ENCODE data around the gene NR6A1.

Gene NR6A1

GRCh38 chr9:124661271-124661670 is 109.8 kb downstream of the NR6A1 start:
- Histone ChIP-seq H3K27me3 (replicated peaks; ENCODE audit: control insufficient read depth, insufficient read depth, low read length, poor library complexity, severe bottlenecking) (peaks cover 10% of the 10 kb centered on the region), H3K4me3 (ENCODE audit: insufficient read depth, low read depth, low read length, poor library complexity, severe bottlenecking) (no peak overlapping the region), H3K36me3 (ENCODE audit: control insufficient read depth, insufficient read depth, low read length) (no peaks in the 10 kb centered on the region), H3K4me1 (ENCODE audit: control insufficient read depth, insufficient read depth, low read length, poor library complexity, severe bottlenecking) (no peaks in the 10 kb centered on the region), H3K9me3 (ENCODE audit: control insufficient read depth, low read length) (no peaks in the 10 kb centered on the region), H3K27ac (ENCODE audit: insufficient read depth, low read length, poor library complexity, severe bottlenecking) (no peak overlapping the region)
- no peak for DNase-seq

- H3K36me3 ChIP-seq (ENCODE audit: control insufficient read depth, insufficient read depth, low read length) = no peaks in the 10 kb centered on the region
- H3K4me1 ChIP-seq (ENCODE audit: control insufficient read depth, insufficient read depth, low read length, poor library complexity, severe bottlenecking) = no peaks in the 10 kb centered on the region
- H3K9me3 ChIP-seq (ENCODE audit: control insufficient read depth, low read length) = no peaks in the 10 kb centered on the region
- DNase-seq = no peak
- H3K27ac ChIP-seq (ENCODE audit: insufficient read depth, low read length, poor library complexity, severe bottlenecking) = no peak overlapping the region
- H3K4me3 ChIP-seq (ENCODE audit: insufficient read depth, low read depth, low read length, poor library complexity, severe bottlenecking) = no peak overlapping the region
- peaks cover 10% of the 10 kb centered on the region for H3K27me3 ChIP-seq (replicated peaks; ENCODE audit: control insufficient read depth, insufficient read depth, low read length, poor library complexity, severe bottlenecking)
Measured at GRCh38 chr9:124660341-124660801, 110.7 kb downstream of the NR6A1 start.

GRCh38 chr9:124659099-124659659 is 111.9 kb downstream of the NR6A1 start:
- H3K4me3 ChIP-seq (ENCODE audit: insufficient read depth, low read depth, low read length, poor library complexity, severe bottlenecking) = peak overlapping the region; percentile 54
- H3K9me3 ChIP-seq (ENCODE audit: control insufficient read depth, low read length) = no peaks in the 10 kb centered on the region
- H3K27ac ChIP-seq (ENCODE audit: insufficient read depth, low read length, poor library complexity, severe bottlenecking) = no peak overlapping the region
- H3K27me3 ChIP-seq (replicated peaks; ENCODE audit: control insufficient read depth, insufficient read depth, low read length, poor library complexity, severe bottlenecking) = peaks cover 10% of the 10 kb centered on the region
- no peak for DNase-seq
- no peaks in the 10 kb centered on the region for H3K4me1 ChIP-seq (ENCODE audit: control insufficient read depth, insufficient read depth, low read length, poor library complexity, severe bottlenecking)
- H3K36me3 ChIP-seq (ENCODE audit: control insufficient read depth, insufficient read depth, low read length) = no peaks in the 10 kb centered on the region

- no peaks in the 10 kb centered on the region for H3K9me3 ChIP-seq (ENCODE audit: control insufficient read depth, low read length)
- H3K4me1 ChIP-seq (ENCODE audit: control insufficient read depth, insufficient read depth, low read length, poor library complexity, severe bottlenecking) = no peaks in the 10 kb centered on the region
- H3K4me3 ChIP-seq (ENCODE audit: insufficient read depth, low read depth, low read length, poor library complexity, severe bottlenecking) = peak overlapping the region; percentile 54
- peaks cover 10% of the 10 kb centered on the region for H3K27me3 ChIP-seq (replicated peaks; ENCODE audit: control insufficient read depth, insufficient read depth, low read length, poor library complexity, severe bottlenecking)
- no peak for DNase-seq
- H3K36me3 ChIP-seq (ENCODE audit: control insufficient read depth, insufficient read depth, low read length) = no peaks in the 10 kb centered on the region
- H3K27ac ChIP-seq (ENCODE audit: insufficient read depth, low read length, poor library complexity, severe bottlenecking) = no peak overlapping the region
Measured at GRCh38 chr9:124658165-124659017, 112.7 kb downstream of the NR6A1 start.

GRCh38 chr9:124657516-124657915 is 113.6 kb downstream of the NR6A1 start:
- no peak for DNase-seq
- H3K27me3 ChIP-seq (replicated peaks; ENCODE audit: control insufficient read depth, insufficient read depth, low read length, poor library complexity, severe bottlenecking) = peaks cover 4% of the 10 kb centered on the region
- no peaks in the 10 kb centered on the region for H3K36me3 ChIP-seq (ENCODE audit: control insufficient read depth, insufficient read depth, low read length)
- no peaks in the 10 kb centered on the region for H3K9me3 ChIP-seq (ENCODE audit: control insufficient read depth, low read length)
- H3K4me3 ChIP-seq (ENCODE audit: insufficient read depth, low read depth, low read length, poor library complexity, severe bottlenecking) = no peak overlapping the region
- no peaks in the 10 kb centered on the region for H3K4me1 ChIP-seq (ENCODE audit: control insufficient read depth, insufficient read depth, low read length, poor library complexity, severe bottlenecking)
- no peak overlapping the region for H3K27ac ChIP-seq (ENCODE audit: insufficient read depth, low read length, poor library complexity, severe bottlenecking)

- no peaks in the 10 kb centered on the region for H3K36me3 ChIP-seq (ENCODE audit: control insufficient read depth, insufficient read depth, low read length)
- H3K9me3 ChIP-seq (ENCODE audit: control insufficient read depth, low read length) = no peaks in the 10 kb centered on the region
- H3K27me3 ChIP-seq (replicated peaks; ENCODE audit: control insufficient read depth, insufficient read depth, low read length, poor library complexity, severe bottlenecking) = no peaks in the 10 kb centered on the region
- no peak for DNase-seq
- H3K4me3 ChIP-seq (ENCODE audit: insufficient read depth, low read depth, low read length, poor library complexity, severe bottlenecking) = no peak overlapping the region
- no peak overlapping the region for H3K27ac ChIP-seq (ENCODE audit: insufficient read depth, low read length, poor library complexity, severe bottlenecking)
- no peaks in the 10 kb centered on the region for H3K4me1 ChIP-seq (ENCODE audit: control insufficient read depth, insufficient read depth, low read length, poor library complexity, severe bottlenecking)
Measured at GRCh38 chr9:124654431-124654830, 116.7 kb downstream of the NR6A1 start.

- Histone ChIP-seq H3K4me3 (ENCODE audit: insufficient read depth, low read depth, low read length, poor library complexity, severe bottlenecking) (no peak overlapping the region), H3K36me3 (ENCODE audit: control insufficient read depth, insufficient read depth, low read length) (no peaks in the 10 kb centered on the region), H3K4me1 (ENCODE audit: control insufficient read depth, insufficient read depth, low read length, poor library complexity, severe bottlenecking) (no peaks in the 10 kb centered on the region), H3K27me3 (replicated peaks; ENCODE audit: control insufficient read depth, insufficient read depth, low read length, poor library complexity, severe bottlenecking) (no peaks in the 10 kb centered on the region), H3K27ac (ENCODE audit: insufficient read depth, low read length, poor library complexity, severe bottlenecking) (no peak overlapping the region), H3K9me3 (ENCODE audit: control insufficient read depth, low read length) (no peaks in the 10 kb centered on the region)
- no peak for DNase-seq
Measured at GRCh38 chr9:124652615-124653393, 118.3 kb downstream of the NR6A1 start.

- no peaks in the 10 kb centered on the region for H3K9me3 ChIP-seq (ENCODE audit: control insufficient read depth, low read length)
- H3K4me3 ChIP-seq (ENCODE audit: insufficient read depth, low read depth, low read length, poor library complexity, severe bottlenecking) = no peak overlapping the region
- no peaks in the 10 kb centered on the region for H3K27me3 ChIP-seq (replicated peaks; ENCODE audit: control insufficient read depth, insufficient read depth, low read length, poor library complexity, severe bottlenecking)
- no peak overlapping the region for H3K27ac ChIP-seq (ENCODE audit: insufficient read depth, low read length, poor library complexity, severe bottlenecking)
- H3K4me1 ChIP-seq (ENCODE audit: control insufficient read depth, insufficient read depth, low read length, poor library complexity, severe bottlenecking) = no peaks in the 10 kb centered on the region
- DNase-seq = no peak
- H3K36me3 ChIP-seq (ENCODE audit: control insufficient read depth, insufficient read depth, low read length) = no peaks in the 10 kb centered on the region
Measured at GRCh38 chr9:124652203-124652602, 118.9 kb downstream of the NR6A1 start.

- H3K4me3 ChIP-seq (ENCODE audit: insufficient read depth, low read depth, low read length, poor library complexity, severe bottlenecking) = no peak overlapping the region
- no peak for DNase-seq
- no peak overlapping the region for H3K27ac ChIP-seq (ENCODE audit: insufficient read depth, low read length, poor library complexity, severe bottlenecking)
- no peaks in the 10 kb centered on the region for H3K36me3 ChIP-seq (ENCODE audit: control insufficient read depth, insufficient read depth, low read length)
- H3K27me3 ChIP-seq (replicated peaks; ENCODE audit: control insufficient read depth, insufficient read depth, low read length, poor library complexity, severe bottlenecking) = no peaks in the 10 kb centered on the region
- no peaks in the 10 kb centered on the region for H3K9me3 ChIP-seq (ENCODE audit: control insufficient read depth, low read length)
- H3K4me1 ChIP-seq (ENCODE audit: control insufficient read depth, insufficient read depth, low read length, poor library complexity, severe bottlenecking) = no peaks in the 10 kb centered on the region
Measured at GRCh38 chr9:124645274-124645673, 125.8 kb downstream of the NR6A1 start.

GRCh38 chr9:124639637-124640036 is 131.5 kb downstream of the NR6A1 start:
- no peak overlapping the region for H3K4me3 ChIP-seq (ENCODE audit: insufficient read depth, low read depth, low read length, poor library complexity, severe bottlenecking)
- no peaks in the 10 kb centered on the region for H3K36me3 ChIP-seq (ENCODE audit: control insufficient read depth, insufficient read depth, low read length)
- DNase-seq = no peak
- no peaks in the 10 kb centered on the region for H3K9me3 ChIP-seq (ENCODE audit: control insufficient read depth, low read length)
- H3K27ac ChIP-seq (ENCODE audit: insufficient read depth, low read length, poor library complexity, severe bottlenecking) = no peak overlapping the region
- H3K27me3 ChIP-seq (replicated peaks; ENCODE audit: control insufficient read depth, insufficient read depth, low read length, poor library complexity, severe bottlenecking) = no peaks in the 10 kb centered on the region
- H3K4me1 ChIP-seq (ENCODE audit: control insufficient read depth, insufficient read depth, low read length, poor library complexity, severe bottlenecking) = no peaks in the 10 kb centered on the region

All from effector memory CD4-positive, alpha-beta T cell (primary cell).